Sigmoid colon (tissue), 7 donors: Measurements from ENCODE around the gene MKI67. TPM values are rescaled to one million over a fixed set of nuclear protein-coding genes. Genes with fewer than 3 reads are reported as not detected.

ENCODE experiments used
- DNase-seq: peaks from one replicate; pipeline ENCODE4 v3.0.0-alpha.2; 2019
- H3K27ac ChIP-seq, 4 donors: fragments of 200-600 bp; sonication (generic); one replicate each; pipeline ENCODE4 v1.5.1; 2016 to 2019; ENCODE audit warnings: mild to moderate bottlenecking in 1 of 4
- H3K27me3 ChIP-seq, 3 donors: fragments of 200-600 bp; sonication (generic); one replicate each; pipeline ENCODE4 v1.5.1; 2019; ENCODE audit warnings: mild to moderate bottlenecking in 1 of 3
- H3K36me3 ChIP-seq, 4 donors: fragments of 200-600 bp; sonication (generic); one replicate each; pipeline ENCODE4 v1.5.1; 2016 to 2019
- H3K4me1 ChIP-seq, 4 donors: fragments of 200-600 bp; sonication (generic); one replicate each; pipeline ENCODE4 v1.5.1; 2017 to 2019
- H3K4me3 ChIP-seq, 4 donors: fragments of 200-600 bp; sonication (generic); one replicate each; pipeline ENCODE4 v1.5.1; 2017 to 2019; ENCODE audit warnings: mild to moderate bottlenecking in 2 of 4, moderate library complexity in 1 of 4
- H3K9me3 ChIP-seq, 4 donors: fragments of 200-600 bp in 3 of 4; sonication (generic) in 3 of 4; one replicate each; pipeline versions ENCODE4 v1.5.1 to v1.6.1; 2013 to 2019
- CTCF ChIP-seq, 4 experiments: fragments of 450-650 bp in 3 of 4; fragments of 200-600 bp in 1 of 4; IDR thresholded peaks; one replicate each; pipeline ENCODE4 v1.5.1; 2016 to 2019; ENCODE audit warnings: antibody characterized with exemption in 4 of 4, mild to moderate bottlenecking in 3 of 4, moderate library complexity in 2 of 4
- EP300 ChIP-seq, 4 donors: sonication (generic); formaldehyde crosslinking; IDR thresholded peaks; one replicate each; pipeline ENCODE4 v1.6.1; 2017; ENCODE audit warnings: antibody characterized with exemption in 4 of 4
- POLR2A ChIP-seq, 2 donors: fragments of 450-650 bp; IDR thresholded peaks; one replicate each; pipeline ENCODE4 v1.6.1; 2016; ENCODE audit warnings: antibody characterized with exemption in 2 of 2, mild to moderate bottlenecking in 2 of 2, moderate library complexity in 2 of 2
- POLR2AphosphoS5 ChIP-seq, 4 donors: sonication (generic); formaldehyde crosslinking; IDR thresholded peaks; one replicate each; pipeline ENCODE4 v1.6.1; 2017; ENCODE audit warnings: antibody characterized with exemption in 4 of 4
- WGBS, 2 donors: extraction: QIAGEN DNeasy Blood & Tissue Kit; methylation state at CpG; one replicate each; pipeline ENCODE4 v1.1.7; 2013; 5-methylcytosine and 5-hydroxymethylcytosine counted together
- intact Hi-C: fragments of 100-400 bp; cut with DNase I; formaldehyde crosslinking; loops from one replicate; pipeline ENCODE4 v1.15.1; 2023
- polyA plus RNA-seq, 3 donors: library from polyadenylated mRNA; stranded (reverse); fragments of 200-250 nt; gene quantifications; one replicate each; pipeline ENCODE4 v1.2.3, GENCODE V29; 2013
- total RNA-seq, 4 donors: library from RNA; depleted of rRNA; stranded (reverse); fragments of >200 nt; gene quantifications; one replicate each; pipeline ENCODE4 v1.1.0, GENCODE V29; 2016
- donor health status: healthy with polysubstance abuse.
- donor health status: Bipolar disorder and iron deficiency.
- donor health status: healthy.

MKI67 gene
- total and polyA plus RNA-seq, 7 donors: 0.49 to 29.0 (median 1.2) TPM

DNA sequence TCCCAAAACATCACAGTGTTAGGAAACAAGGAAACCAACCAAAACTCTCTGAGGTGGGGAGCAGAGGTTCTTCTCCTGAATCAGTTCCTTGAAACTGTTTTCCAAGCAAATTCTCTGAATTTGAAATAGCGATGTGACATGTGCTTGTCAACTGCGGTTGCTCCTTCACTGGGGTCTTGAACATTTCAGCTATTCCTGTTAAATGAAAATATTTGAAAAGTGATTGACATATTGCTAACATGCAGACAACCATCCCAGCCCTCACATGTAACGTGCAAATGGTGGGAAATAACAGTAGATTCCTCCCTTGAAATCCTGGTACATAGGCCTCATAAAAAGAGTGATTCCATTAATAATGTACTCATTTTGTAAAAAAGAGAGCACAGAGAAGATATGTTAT, 15.9 kb downstream of the MKI67 start:
- TF ChIP-seq CTCF (IDR thresholded peaks at IDR 0.05) (no peak), POLR2A (IDR thresholded peaks at IDR 0.05) (no peak)
- Histone ChIP-seq H3K4me1 (no peaks in the 10 kb centered on the region), H3K4me3 (no peak overlapping the region), H3K27me3 (no peaks in the 10 kb centered on the region), H3K27ac (no peak overlapping the region), H3K9me3 (no peaks in the 10 kb centered on the region), H3K36me3 (no peaks in the 10 kb centered on the region)
- 95 to 97% methylated on average over 3 of the region's 3 CpGs for WGBS, 2 donors
- intact Hi-C loops: no loop called here
- no peak for DNase-seq

DNA sequence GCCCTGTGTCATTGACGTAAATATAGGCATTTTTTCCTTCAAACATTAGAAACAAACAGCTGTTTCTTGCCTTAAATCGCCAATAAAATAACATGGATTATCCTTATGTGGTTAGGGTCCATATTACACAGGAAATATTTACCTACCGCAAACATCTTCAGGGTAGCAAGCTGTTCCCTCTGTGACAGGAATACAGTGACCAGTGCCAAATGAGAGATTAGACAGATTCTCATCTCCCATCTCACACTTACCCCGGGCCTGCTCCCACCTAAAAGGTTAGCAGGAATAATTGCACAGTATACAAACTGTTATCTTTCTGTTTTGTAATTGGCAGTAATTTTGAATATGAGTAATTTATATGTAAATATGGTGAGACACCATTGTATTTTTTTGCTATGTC, 16.5 kb downstream of the MKI67 start:
- TF ChIP-seq POLR2A (IDR thresholded peaks at IDR 0.05) (no peak), POLR2AphosphoS5 (IDR thresholded peaks at IDR 0.05) (no peak), CTCF (IDR thresholded peaks at IDR 0.05) (no peak), EP300 (IDR thresholded peaks at IDR 0.05) (no peak)
- no peaks in the 10 kb centered on the region for H3K9me3 ChIP-seq
- no peak overlapping the region for H3K4me3 ChIP-seq
- H3K4me1 ChIP-seq: no peaks in the 10 kb centered on the region
- H3K27me3 ChIP-seq: no peaks in the 10 kb centered on the region
- DNase-seq: no peak
- no peak overlapping the region for H3K27ac ChIP-seq
- H3K36me3 ChIP-seq: no peaks in the 10 kb centered on the region
- WGBS, 2 donors: 95 to 96% methylated on average over 4 of the region's 4 CpGs
- intact Hi-C loops: no loop called here

GRCh38 chr10:128105383-128105782, 20.8 kb downstream of the MKI67 start:
- DNase-seq: no peak

GRCh38 chr10:128103229-128103714, 23.0 kb downstream of the MKI67 start:
- H3K27ac ChIP-seq: no peak overlapping the region
- intact Hi-C loops: no loop called here
- no peak for TF ChIP-seq POLR2AphosphoS5 (IDR thresholded peaks at IDR 0.05)
- TF ChIP-seq CTCF (IDR thresholded peaks at IDR 0.05): no peak
- no peak for TF ChIP-seq EP300 (IDR thresholded peaks at IDR 0.05)
- TF ChIP-seq POLR2A (IDR thresholded peaks at IDR 0.05): no peak
- no peak for DNase-seq
- H3K4me3 ChIP-seq: no peak overlapping the region
- WGBS, 2 donors: 84 to 90% methylated on average over 8 of the region's 8 CpGs
- no peaks in the 10 kb centered on the region for H3K36me3 ChIP-seq
- no peaks in the 10 kb centered on the region for H3K27me3 ChIP-seq
- H3K4me1 ChIP-seq: peaks cover 0 to 8% (median 4%) of the 10 kb centered on the region in 4 donors
- no peaks in the 10 kb centered on the region for H3K9me3 ChIP-seq

More at GRCh38 chr10:128105383-128105782, 20.8 kb downstream of the MKI67 start:
- intact Hi-C loops: no loop called here
- Histone ChIP-seq H3K4me1 (peaks cover 0 to 8% (median 4%) of the 10 kb centered on the region in 4 donors), H3K4me3 (no peak overlapping the region), H3K27ac (no peak overlapping the region), H3K27me3 (no peaks in the 10 kb centered on the region), H3K36me3 (no peaks in the 10 kb centered on the region), H3K9me3 (no peaks in the 10 kb centered on the region)
- TF ChIP-seq CTCF (IDR thresholded peaks at IDR 0.05) (no peak), POLR2AphosphoS5 (IDR thresholded peaks at IDR 0.05) (no peak), EP300 (IDR thresholded peaks at IDR 0.05) (no peak), POLR2A (IDR thresholded peaks at IDR 0.05) (no peak)
- 96% methylated on average over 4 of the region's 4 CpGs for WGBS, 2 donors
